ENCODE data around the gene DCAF7. TPM values are rescaled to one million over a fixed set of nuclear protein-coding genes. Genes with fewer than 3 reads are reported as not detected.
A peak's percentile ranks its signal among the peaks of the same experiment; 100 is the strongest.

DCAF7 gene
- total RNA-seq, 1 experiment from 2014 or later, result 144 TPM

GRCh38 chr17:63549289-63549945 is 860 bp upstream of the DCAF7 start:
- Histone ChIP-seq H3K36me3 (ENCODE audit: control insufficient read depth in 1 of 2, insufficient read depth in 2 of 2, low read length in 2 of 2) (peaks cover 0 to 7% of the 10 kb centered on the region in 2 experiments; a peak in 1 of 4 replicates), H3K27ac (ENCODE audit: low read depth, low read length) (peak overlapping the region; percentile 86), H3K27me3 (ENCODE audit: insufficient read depth, low read length) (no peaks in the 10 kb centered on the region), H3K9me2 (ENCODE audit: insufficient read depth) (no peaks in the 10 kb centered on the region), H4K20me1 (ENCODE audit: insufficient read depth) (0 out of 2 replicates have a peak, but pooled peaks cover 6% of the 10 kb centered on the region), H3K4me1 (ENCODE audit: control insufficient read depth in 1 of 2, insufficient read depth in 2 of 2, low read length in 2 of 2) (peaks cover 12 to 20% of the 10 kb centered on the region in 2 experiments), H3K79me2 (ENCODE audit: insufficient read depth, low read length) (peaks cover 45% of the 10 kb centered on the region), H3K9me3 (ENCODE audit: control insufficient read depth in 1 of 2, insufficient read depth in 1 of 2, low read depth in 1 of 2, low read length in 2 of 2) (no peaks in the 10 kb centered on the region), H3K4me3 (replicated peaks in 1 of 2; ENCODE audit: low read depth in 1 of 2, low read length in 2 of 2) (peak overlapping the region; percentile 71 to 76), H3K9ac (ENCODE audit: low read length) (peak overlapping the region; percentile 83), H3K4me2 (ENCODE audit: low read length) (peak overlapping the region; percentile 90), H2AFZ (ENCODE audit: low read depth, low read length, poor library complexity, severe bottlenecking) (peak overlapping the region; percentile 60)
- no peak for DNase-seq (ENCODE audit: low read depth, low spot score)
- BruUV-seq (replicated peaks), result TSS peak; percentile 88
- CTCF ChIA-PET, result interaction anchor here (1.1 to 1.5 kb wide), 4 partner anchors 63 to 123 kb away, joined by 3 to 5 read pairs (median 4); no protein-coding TSS in a partner anchor
- TF ChIP-seq FOSL1 (IDR thresholded peaks at IDR 0.05; ENCODE audit: low read depth) (no peak), JUND (IDR thresholded peaks at IDR 0.05) (no peak), RAD21 (IDR thresholded peaks at IDR 0.05; ENCODE audit: low read depth) (no peak), ZNF274 (IDR thresholded peaks at IDR 0.05; ENCODE audit: low read depth, low read length) (no peak), CBX3 (IDR thresholded peaks at IDR 0.05; ENCODE audit: low read depth) (no peak), POLR2AphosphoS5 (IDR thresholded peaks at IDR 0.05; ENCODE audit: low read depth, low read length) (no peak), ZFX (IDR thresholded peaks at IDR 0.05) (no peak), EZH2phosphoT487 (IDR thresholded peaks at IDR 0.05; ENCODE audit: borderline replicate concordance) (no peak), EZH2 (IDR thresholded peaks at IDR 0.05) (no peak)
- RAD21 ChIA-PET (ENCODE audit: low non-redundant PET in 1 of 2, low total read pairs in 2 of 2, uncharacterized antibody in 2 of 2, unreplicated experiment in 2 of 2), result no interaction called here
- ATAC-seq, result peak; percentile 41; the same call in 1 of the 2 replicates
- POLR2A ChIA-PET, result no interaction called here
- intact Hi-C loops (cut with micrococcal nuclease), result no loop called here
